ENCODE results near the gene HSPG2. TPM values are rescaled to one million over a fixed set of nuclear protein-coding genes. Genes with fewer than 3 reads are reported as not detected.

HSPG2 gene
- total and polyA plus RNA-seq, 2 of the 13 experiments (the other 11 are each of a cell fraction or from before 2014, with no cell fraction given) = 9.1 to 13.1 TPM

DNA sequence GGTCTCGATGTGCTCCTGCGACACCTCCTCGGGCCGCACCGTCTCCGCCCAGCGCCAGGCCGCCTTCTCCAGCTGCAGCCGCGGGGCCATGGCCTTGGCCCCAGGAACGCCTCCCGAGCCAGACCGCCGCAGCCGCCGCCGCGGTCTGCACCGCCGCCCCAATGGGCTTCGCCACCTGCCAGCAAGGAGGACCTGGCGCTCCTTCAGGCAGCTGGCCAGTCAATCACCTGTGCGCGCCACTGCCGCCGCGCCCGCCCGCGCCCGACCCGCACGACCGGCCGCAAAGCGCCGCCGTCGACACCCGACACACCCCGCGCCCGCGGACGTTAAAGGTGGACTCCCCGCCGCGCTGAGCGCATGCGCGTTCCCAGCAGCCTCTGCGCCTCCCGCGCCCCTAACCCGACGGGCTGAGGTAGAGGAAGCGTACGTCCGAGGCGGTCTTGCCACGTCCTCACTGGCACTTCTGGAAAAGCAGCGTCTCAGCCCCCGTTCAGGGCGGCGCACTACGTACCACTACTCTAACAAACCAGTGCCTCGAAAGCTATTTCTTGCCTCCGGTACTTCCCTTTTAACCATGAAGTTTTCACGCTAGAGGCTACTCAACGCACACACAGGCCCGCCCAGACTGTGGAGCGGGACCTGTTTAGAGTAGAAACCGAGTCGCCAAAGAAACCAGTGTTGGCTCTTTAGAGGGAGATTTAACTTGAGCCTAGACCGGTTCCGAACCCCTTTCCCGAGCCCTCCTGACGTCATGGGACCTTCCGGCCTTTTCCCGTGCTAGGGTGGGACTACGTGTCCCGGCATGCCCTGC lies 154.0 kb downstream of the HSPG2 start, which contains the start of gene USP48 (continued):
- 0 out of 2 replicates have a peak, but pooled peaks have one; percentile 27 for TF ChIP-seq ZNF343 (CRISPR knock-in tag; IDR thresholded peaks at IDR 0.05)
- TF ChIP-seq TCF12 (IDR thresholded peaks at IDR 0.05) = no peak
- TF ChIP-seq TCF12 (CRISPR knock-in tag; IDR thresholded peaks at IDR 0.05) = peak; percentile 92
- TF ChIP-seq SMAD3 (CRISPR knock-in tag; IDR thresholded peaks at IDR 0.05) = peak; percentile 12
- peak; percentile 80 for TF ChIP-seq TARDBP (CRISPR knock-in tag; IDR thresholded peaks at IDR 0.05)
- TF ChIP-seq ZNF256 (CRISPR knock-in tag; conservative IDR thresholded peaks at IDR 0.05) = 0 out of 2 replicates have a peak, but pooled peaks have one; percentile 81
- TF ChIP-seq ZNF557 (CRISPR knock-in tag; IDR thresholded peaks at IDR 0.05) = no peak
- TF ChIP-seq, protein P1, sequence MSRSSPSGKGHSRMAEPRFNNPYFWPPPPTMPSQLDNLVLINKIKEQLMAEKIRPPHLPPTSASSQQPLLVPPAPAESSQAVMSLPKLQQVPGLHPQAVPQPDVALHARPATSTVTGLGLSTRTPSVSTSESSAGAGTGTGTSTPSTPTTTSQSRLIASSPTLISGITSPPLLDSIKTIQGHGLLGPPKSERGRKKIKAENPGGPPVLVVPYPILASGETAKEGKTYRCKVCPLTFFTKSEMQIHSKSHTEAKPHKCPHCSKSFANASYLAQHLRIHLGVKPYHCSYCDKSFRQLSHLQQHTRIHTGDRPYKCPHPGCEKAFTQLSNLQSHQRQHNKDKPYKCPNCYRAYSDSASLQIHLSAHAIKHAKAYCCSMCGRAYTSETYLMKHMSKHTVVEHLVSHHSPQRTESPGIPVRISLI (CRISPR knock-in tag; IDR thresholded peaks at IDR 0.05; ENCODE audit: borderline replicate concordance) = no peak
- TF ChIP-seq NR2C2 (CRISPR knock-in tag; IDR thresholded peaks at IDR 0.05; ENCODE audit: borderline replicate concordance) = peak; percentile 94
- TF ChIP-seq ZNF563 (CRISPR knock-in tag; IDR thresholded peaks at IDR 0.05) = peak; percentile 80; the same call in 1 of the 2 replicates
- peak; percentile 33; the same call in 1 of the 2 replicates for TF ChIP-seq KLF15 (CRISPR knock-in tag; IDR thresholded peaks at IDR 0.05; ENCODE audit: borderline replicate concordance)
- no peak for TF ChIP-seq FOXK2 (IDR thresholded peaks at IDR 0.05)
- 0 out of 2 replicates have a peak, but pooled peaks have one; percentile 27 for TF ChIP-seq MAF1 (CRISPR knock-in tag; IDR thresholded peaks at IDR 0.05; ENCODE audit: borderline replicate concordance)
- TF ChIP-seq, protein P2, sequence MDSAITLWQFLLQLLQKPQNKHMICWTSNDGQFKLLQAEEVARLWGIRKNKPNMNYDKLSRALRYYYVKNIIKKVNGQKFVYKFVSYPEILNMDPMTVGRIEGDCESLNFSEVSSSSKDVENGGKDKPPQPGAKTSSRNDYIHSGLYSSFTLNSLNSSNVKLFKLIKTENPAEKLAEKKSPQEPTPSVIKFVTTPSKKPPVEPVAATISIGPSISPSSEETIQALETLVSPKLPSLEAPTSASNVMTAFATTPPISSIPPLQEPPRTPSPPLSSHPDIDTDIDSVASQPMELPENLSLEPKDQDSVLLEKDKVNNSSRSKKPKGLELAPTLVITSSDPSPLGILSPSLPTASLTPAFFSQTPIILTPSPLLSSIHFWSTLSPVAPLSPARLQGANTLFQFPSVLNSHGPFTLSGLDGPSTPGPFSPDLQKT (CRISPR knock-in tag; IDR thresholded peaks at IDR 0.05; ENCODE audit: borderline replicate concordance) = no peak
- peak; percentile 37; the same call in 1 of the 2 replicates for TF ChIP-seq HOXA5 (CRISPR knock-in tag; IDR thresholded peaks at IDR 0.05)
- TF ChIP-seq DR1 (CRISPR knock-in tag; IDR thresholded peaks at IDR 0.05) = peak; percentile 90
- 0 out of 2 replicates have a peak, but pooled peaks have one; percentile 1 for TF ChIP-seq SOX5 (CRISPR knock-in tag; IDR thresholded peaks at IDR 0.05; ENCODE audit: borderline replicate concordance)
- TF ChIP-seq HNRNPL (IDR thresholded peaks at IDR 0.05; ENCODE audit: low read depth, low read length) = 0 out of 2 replicates have a peak, but pooled peaks have one; percentile 44
- TF ChIP-seq, protein P3, sequence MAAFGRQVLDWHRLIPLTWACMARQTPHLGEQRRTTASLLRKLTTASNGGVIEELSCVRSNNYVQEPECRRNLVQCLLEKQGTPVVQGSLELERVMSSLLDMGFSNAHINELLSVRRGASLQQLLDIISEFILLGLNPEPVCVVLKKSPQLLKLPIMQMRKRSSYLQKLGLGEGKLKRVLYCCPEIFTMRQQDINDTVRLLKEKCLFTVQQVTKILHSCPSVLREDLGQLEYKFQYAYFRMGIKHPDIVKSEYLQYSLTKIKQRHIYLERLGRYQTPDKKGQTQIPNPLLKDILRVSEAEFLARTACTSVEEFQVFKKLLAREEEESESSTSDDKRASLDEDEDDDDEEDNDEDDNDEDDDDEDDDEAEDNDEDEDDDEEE (CRISPR knock-in tag; IDR thresholded peaks at IDR 0.05) = peak; percentile 72; the same call in 1 of the 2 replicates
- peak; percentile 73; the same call in 1 of the 2 replicates for TF ChIP-seq ZNF160 (CRISPR knock-in tag; IDR thresholded peaks at IDR 0.05)
- no peak for TF ChIP-seq MAFF (IDR thresholded peaks at IDR 0.05; ENCODE audit: low read depth, low read length)
- no peak for TF ChIP-seq ZFP1 (CRISPR knock-in tag; IDR thresholded peaks at IDR 0.05)
- TF ChIP-seq HNRNPK (IDR thresholded peaks at IDR 0.05; ENCODE audit: low read depth, low read length, poor library complexity, severe bottlenecking) = peak; percentile 63
- TF ChIP-seq, protein P4, sequence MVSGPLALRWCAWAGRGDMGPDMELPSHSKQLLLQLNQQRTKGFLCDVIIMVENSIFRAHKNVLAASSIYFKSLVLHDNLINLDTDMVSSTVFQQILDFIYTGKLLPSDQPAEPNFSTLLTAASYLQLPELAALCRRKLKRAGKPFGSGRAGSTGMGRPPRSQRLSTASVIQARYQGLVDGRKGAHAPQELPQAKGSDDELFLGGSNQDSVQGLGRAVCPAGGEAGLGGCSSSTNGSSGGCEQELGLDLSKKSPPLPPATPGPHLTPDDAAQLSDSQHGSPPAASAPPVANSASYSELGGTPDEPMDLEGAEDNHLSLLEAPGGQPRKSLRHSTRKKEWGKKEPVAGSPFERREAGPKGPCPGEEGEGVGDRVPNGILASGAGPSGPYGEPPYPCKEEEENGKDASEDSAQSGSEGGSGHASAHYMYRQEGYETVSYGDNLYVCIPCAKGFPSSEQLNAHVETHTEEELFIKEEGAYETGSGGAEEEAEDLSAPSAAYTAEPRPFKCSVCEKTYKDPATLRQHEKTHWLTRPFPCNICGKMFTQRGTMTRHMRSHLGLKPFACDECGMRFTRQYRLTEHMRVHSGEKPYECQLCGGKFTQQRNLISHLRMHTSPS (CRISPR knock-in tag; IDR thresholded peaks at IDR 0.05; ENCODE audit: low read depth) = no peak; the same call in 1 of the 2 replicates
- 0 out of 2 replicates have a peak, but pooled peaks have one; percentile 61 for TF ChIP-seq RCOR2 (CRISPR knock-in tag; IDR thresholded peaks at IDR 0.05)
- TF ChIP-seq DMAP1 (CRISPR knock-in tag; IDR thresholded peaks at IDR 0.05) = peak; percentile 99
